IMR-90 (cell line): Measurements from ENCODE around the gene ZNF527. TPM values are rescaled to one million over a fixed set of nuclear protein-coding genes. Genes with fewer than 3 reads are reported as not detected.
"Not testable (repeated sequence)": the region's sequence is repeated elsewhere in the genome, so short reads cannot be mapped to it uniquely, and the experiment has no call there.

Experiments
- ATAC-seq: fragments of 200-7000 bp; cut with Tn5 transposase; 2 replicates; pipeline ENCODE4 v1.9.1; 2020; ENCODE audit warnings: low read depth, mild to moderate bottlenecking, moderate library complexity
- BruUV-seq: library from RNA; stranded (reverse); fragments of 400-500 nt; replicated peaks from 2 replicates; lab custom pipeline; 2021; lab: Mats Ljungman, UMichigan
- CTCF ChIA-PET: fragments of 300-600 bp; formaldehyde crosslinking; extraction: SDS; loops from one replicate; lab custom pipeline; 2021; ENCODE audit warnings: antibody characterized with exemption; lab: Yijun Ruan, JAX
- POLR2A ChIA-PET: fragments of 300-600 bp; sonication (Branson Sonifier 250); formaldehyde crosslinking; loops from one replicate; lab custom pipeline; 2022; ENCODE audit warnings: antibody characterized with exemption; ENCODE audit not compliant: unreplicated experiment; lab: Charles Lee
- DNase-seq: peaks from one replicate; pipeline ENCODE4 v3.0.0; 2013
- H2AFZ ChIP-seq: replicated peaks from 2 replicates; pipeline ENCODE3; 2013; ENCODE audit warnings: low read length, mild to moderate bottlenecking; ENCODE audit not compliant: poor library complexity
- H2AK5ac ChIP-seq: 2 replicates; pipeline ENCODE4 v1.6.1; 2013; ENCODE audit warnings: low read depth, low read length, inconsistent platforms
- H2AK9ac ChIP-seq: replicated peaks from 2 replicates; pipeline ENCODE3; 2013; ENCODE audit warnings: mild to moderate bottlenecking, low read depth, low read length, moderate library complexity; ENCODE audit not compliant: poor library complexity
- H2BK120ac ChIP-seq: 2 replicates; pipeline ENCODE4 v1.6.1; 2013; ENCODE audit warnings: low read depth, low read length, inconsistent platforms
- H2BK15ac ChIP-seq: 3 replicates; pipeline ENCODE4 v1.6.1; 2013; ENCODE audit warnings: low read depth, low read length, inconsistent platforms
- H2BK20ac ChIP-seq: 2 replicates; pipeline ENCODE4 v1.6.1; 2013; ENCODE audit warnings: low read depth, mild to moderate bottlenecking, inconsistent platforms, low read length, moderate library complexity
- H2BK5ac ChIP-seq: 2 replicates; pipeline ENCODE4 v1.6.1; 2013; ENCODE audit warnings: mild to moderate bottlenecking, low read depth, low read length, inconsistent platforms; ENCODE audit not compliant: poor library complexity, severe bottlenecking
- H3K14ac ChIP-seq: replicated peaks from 2 replicates; pipeline ENCODE4 v1.6.1; 2013; ENCODE audit warnings: low read depth, low read length, inconsistent platforms
- H3K18ac ChIP-seq: 2 replicates; pipeline ENCODE4 v1.6.1; 2013; ENCODE audit warnings: low read depth, low read length, control low read depth
- H3K23ac ChIP-seq: 2 replicates; pipeline ENCODE4 v1.6.1; 2013; ENCODE audit warnings: low read depth, low read length, inconsistent platforms
- H3K27ac ChIP-seq: 2 replicates; pipeline ENCODE4 v1.5.1; 2013; ENCODE audit warnings: mild to moderate bottlenecking, control low read depth, low read length; ENCODE audit not compliant: insufficient read depth
- H3K27me3 ChIP-seq: 2 replicates; pipeline ENCODE4 v1.6.1; 2013; ENCODE audit warnings: low read length; ENCODE audit not compliant: control insufficient read depth, insufficient read depth
- H3K36me3 ChIP-seq: 2 replicates; pipeline ENCODE4 v1.6.1; 2013; ENCODE audit warnings: low read length, mixed read lengths; ENCODE audit not compliant: control insufficient read depth, insufficient read depth
- H3K4ac ChIP-seq: 2 replicates; pipeline ENCODE4 v1.6.1; 2013; ENCODE audit warnings: low read depth, low read length, inconsistent platforms
- H3K4me1 ChIP-seq: 2 replicates; pipeline ENCODE4 v1.6.1; 2013; ENCODE audit warnings: low read length, mixed read lengths; ENCODE audit not compliant: control insufficient read depth, insufficient read depth
- H3K4me2 ChIP-seq: 2 replicates; pipeline ENCODE4 v1.6.1; 2013; ENCODE audit warnings: low read depth, mild to moderate bottlenecking, control low read depth, low read length, moderate library complexity
- H3K4me3 ChIP-seq: 2 replicates; pipeline ENCODE4 v1.5.1; 2013; ENCODE audit warnings: low read depth, mild to moderate bottlenecking, control low read depth, low read length, moderate library complexity; ENCODE audit not compliant: insufficient read depth
- H3K56ac ChIP-seq: 2 replicates; pipeline ENCODE4 v1.6.1; 2013; ENCODE audit warnings: low read length, inconsistent platforms; ENCODE audit not compliant: insufficient read depth; ENCODE audit errors: extremely low read depth
- H3K79me1 ChIP-seq, 2 experiments: 2 replicates each; pipeline ENCODE4 v1.6.1; 2013; ENCODE audit warnings: low read length in 2 of 2, inconsistent platforms in 1 of 2, low read depth in 1 of 2
- H3K9ac ChIP-seq: 2 replicates; pipeline ENCODE4 v1.6.1; 2013; ENCODE audit warnings: low read depth, low read length, control low read depth
- H3K9me1 ChIP-seq: 2 replicates; pipeline ENCODE4 v1.6.1; 2013; ENCODE audit warnings: low read length, inconsistent platforms; ENCODE audit not compliant: insufficient read depth
- H3K9me3 ChIP-seq: 2 replicates; pipeline ENCODE4 v1.6.1; 2013; ENCODE audit warnings: low read length; ENCODE audit not compliant: control insufficient read depth, insufficient read depth
- H4K20me1 ChIP-seq: 2 replicates; pipeline ENCODE4 v1.6.1; 2013; ENCODE audit warnings: low read length, inconsistent platforms; ENCODE audit not compliant: insufficient read depth
- H4K5ac ChIP-seq: 2 replicates; pipeline ENCODE4 v1.6.1; 2013; ENCODE audit warnings: mild to moderate bottlenecking, low read depth, low read length, control low read depth
- H4K8ac ChIP-seq, 2 experiments: 2 replicates each; pipeline ENCODE4 v1.6.1; 2013; ENCODE audit warnings: low read depth in 2 of 2, low read length in 2 of 2, control low read depth in 1 of 2, inconsistent platforms in 1 of 2
- H4K91ac ChIP-seq: 2 replicates; pipeline ENCODE4 v1.6.1; 2013; ENCODE audit warnings: low read depth, low read length, inconsistent platforms; ENCODE audit not compliant: insufficient read depth
- BHLHE40 ChIP-seq: fragments of 150-350 bp; IDR thresholded peaks from 2 replicates; pipeline ENCODE4 v1.6.1; 2016; ENCODE audit warnings: mild to moderate bottlenecking, low read depth, low read length
- MAFK ChIP-seq: IDR thresholded peaks from 2 replicates; pipeline ENCODE4 v1.6.1; 2012; ENCODE audit warnings: low read depth, low read length, improper control_type of control experiment
- MAZ ChIP-seq: IDR thresholded peaks from 2 replicates; pipeline ENCODE4 v1.6.1; 2012; ENCODE audit warnings: low read depth, mild to moderate bottlenecking, low read length, improper control_type of control experiment, moderate library complexity, borderline replicate concordance
- NFE2L2 ChIP-seq: fragments of 150-350 bp; IDR thresholded peaks from 2 replicates; pipeline ENCODE4 v1.6.1; 2016; ENCODE audit warnings: low read depth, mild to moderate bottlenecking, low read length
- RAD21 ChIP-seq: IDR thresholded peaks from 2 replicates; pipeline ENCODE4 v1.6.1; 2012; ENCODE audit warnings: low read length, improper control_type of control experiment
- RCOR1 ChIP-seq: IDR thresholded peaks from 2 replicates; pipeline ENCODE4 v1.6.1; 2012; ENCODE audit warnings: mild to moderate bottlenecking, low read length, improper control_type of control experiment; ENCODE audit not compliant: insufficient replicate concordance
- SMC3 ChIP-seq: fragments of 150-350 bp; IDR thresholded peaks from 2 replicates; pipeline ENCODE4 v1.6.1; 2016; ENCODE audit warnings: low read depth, mild to moderate bottlenecking, antibody characterized with exemption, low read length, moderate library complexity
- WGBS, 2 experiments: methylation state at CpG; one replicate each; pipeline versions ENCODE4 v1.1.5 to v1.1.7; 2013; ENCODE audit warnings: missing lambda C conversion rate in 2 of 2; ENCODE audit not compliant: insufficient read length in 1 of 2; ENCODE audit errors: extremely low coverage in 2 of 2; 5-methylcytosine and 5-hydroxymethylcytosine counted together
- dilution Hi-C: fragments of 300-500 bp; cut with HindIII; formaldehyde crosslinking; loops from one replicate; pipeline ENCODE4 v1.14.3; 2018; ENCODE audit warnings: low sequenced_read_pairs; ENCODE audit not compliant: unreplicated experiment
- in situ Hi-C: fragments of 300-500 bp; cut with MboI; formaldehyde crosslinking; loops from 3 replicates; pipeline ENCODE4 v1.14.3; 2019; ENCODE audit warnings: low sequenced_read_pairs, inconsistent platforms, mixed read lengths
- intact Hi-C: fragments of 100-400 bp; cut with micrococcal nuclease; formaldehyde crosslinking; loops from 2 replicates; pipeline ENCODE4 v1.10.0; 2022
- polyA plus RNA-seq, 3 experiments: library from polyadenylated mRNA; depleted of rRNA; stranded (reverse); fragments of >200 nt; gene quantifications; 2 replicates each; pipeline ENCODE4 v1.2.3, GENCODE V29; 2012; ENCODE audit warnings: low replicate concordance in 1 of 3
- total RNA-seq: library from RNA; depleted of rRNA; stranded (reverse); fragments of >200 nt; gene quantifications from 2 replicates; pipeline ENCODE4 v1.2.3, GENCODE V29; 2012
- TF ChIP-seq, protein P1 (sequence below): fragments of 150-350 bp; IDR thresholded peaks from 2 replicates; pipeline ENCODE4 v1.6.1; 2016; ENCODE audit warnings: low read depth, mild to moderate bottlenecking, low read length, moderate library complexity, borderline replicate concordance

ZNF527 gene
- total and polyA plus RNA-seq, 2 of the 4 experiments (the other 2 are of a cell fraction) = 1.9 to 3.6 TPM

DNA sequence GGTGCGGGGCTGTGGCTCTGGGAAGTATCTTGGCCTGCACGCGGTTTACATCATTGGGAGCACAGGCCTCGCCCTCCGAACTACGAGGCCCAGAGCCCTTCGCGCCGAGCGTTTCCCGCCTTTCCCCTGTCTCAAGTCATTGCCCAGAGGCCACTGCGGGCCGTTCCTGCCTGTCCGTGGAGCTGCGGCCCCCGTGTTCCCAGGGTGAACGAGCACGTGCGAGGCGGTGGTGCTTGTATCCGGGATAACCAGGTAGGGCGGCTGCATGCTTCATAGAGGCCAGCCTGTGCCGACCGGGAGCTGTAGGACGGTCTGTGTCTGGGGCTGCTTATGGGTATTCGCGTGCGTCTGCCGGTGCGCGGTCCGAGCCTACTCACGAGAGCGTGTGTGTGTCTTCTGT, 32.5 kb downstream of the ZNF527 start:
- POLR2A ChIA-PET = no interaction called here
- intact Hi-C loops = no loop called here
- no TSS peak for BruUV-seq

DNA sequence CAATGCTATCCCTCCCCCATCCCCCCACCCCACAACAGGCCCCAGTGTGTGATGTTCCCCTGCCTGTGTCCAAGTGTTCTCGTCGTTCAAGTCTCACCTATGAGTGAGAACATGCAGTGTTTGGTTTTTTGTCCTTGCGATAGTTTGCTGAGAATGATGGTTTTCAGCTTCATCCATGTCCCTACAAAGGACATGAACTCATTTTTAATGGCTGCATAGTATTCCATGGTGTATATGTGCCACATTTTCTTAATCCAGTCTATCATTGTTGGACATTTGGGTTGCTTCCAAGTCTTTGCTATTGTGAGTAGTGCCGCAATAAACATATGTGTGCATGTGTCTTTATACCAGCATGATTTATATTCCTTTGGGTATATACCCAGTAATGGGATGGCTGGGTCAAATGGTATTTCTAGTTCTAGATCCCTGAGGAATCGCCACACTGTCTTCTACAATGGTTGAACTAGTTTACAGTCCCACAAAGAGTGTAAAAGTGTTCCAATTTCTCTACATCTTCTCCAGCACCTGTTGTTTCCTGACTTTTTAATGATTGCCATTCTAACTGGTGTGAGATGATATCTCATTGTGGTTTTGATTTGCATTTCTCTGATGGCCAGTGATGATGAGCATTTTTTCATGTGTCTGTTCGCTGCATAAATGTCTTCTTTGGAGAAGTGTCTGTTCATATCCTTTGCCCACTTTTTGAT, 35.4 kb downstream of the ZNF527 start:
- CTCF ChIA-PET, H3K23ac ChIP-seq, H3K4me3 ChIP-seq, H3K79me1 ChIP-seq, H3K27me3 ChIP-seq, H2BK120ac ChIP-seq, H3K18ac ChIP-seq, H3K4me2 ChIP-seq, H2AK5ac ChIP-seq, H4K91ac ChIP-seq, H4K20me1 ChIP-seq, H3K14ac ChIP-seq, H2AK9ac ChIP-seq, in situ Hi-C loops, BruUV-seq, intact Hi-C loops, H3K27ac ChIP-seq, H3K36me3 ChIP-seq, H3K56ac ChIP-seq, H2BK20ac ChIP-seq, H2BK5ac ChIP-seq, ATAC-seq, H2AFZ ChIP-seq, POLR2A ChIA-PET, dilution Hi-C loops, DNase-seq, H3K4ac ChIP-seq, H4K8ac ChIP-seq, H4K5ac ChIP-seq, H3K9me1 ChIP-seq, H3K9ac ChIP-seq, H2BK15ac ChIP-seq, H3K4me1 ChIP-seq: not testable (repeated sequence)
- H3K9me3 ChIP-seq = peaks cover 46% of the 10 kb centered on the region
- no CpG with 5 or more reads among the region's 6 CpGs for WGBS, 2 experiments

More for the DNA sequence above, 32.5 kb downstream of the ZNF527 start:
- Histone ChIP-seq H2BK15ac (no peak overlapping the region), H3K79me1 (no peaks in the 10 kb centered on the region), H3K4me3 (no peak overlapping the region), H2BK20ac (no peak overlapping the region), H3K27me3 (no peaks in the 10 kb centered on the region), H3K4me2 (no peak overlapping the region), H3K56ac (no peak overlapping the region), H3K4ac (no peak overlapping the region), H2AK5ac (no peak overlapping the region), H3K9me3 (peaks cover 45% of the 10 kb centered on the region), H3K9me1 (no peaks in the 10 kb centered on the region), H4K91ac (no peak overlapping the region), H2AK9ac (no peak overlapping the region), H3K36me3 (no peaks in the 10 kb centered on the region), H2BK5ac (no peak overlapping the region), H3K18ac (no peak overlapping the region), H4K20me1 (no peaks in the 10 kb centered on the region), H3K23ac (no peak overlapping the region), H4K8ac (no peak overlapping the region), H3K9ac (no peak overlapping the region), H3K4me1 (no peaks in the 10 kb centered on the region), H3K14ac (no peak overlapping the region), H2AFZ (no peak overlapping the region), H3K27ac (no peak overlapping the region), H4K5ac (no peak overlapping the region), H2BK120ac (no peak overlapping the region)
- no peak for ATAC-seq
- in situ Hi-C loops = no loop called here
- no peak for TF ChIP-seq MAZ
- TF ChIP-seq RAD21 = no peak
- TF ChIP-seq, protein P1, sequence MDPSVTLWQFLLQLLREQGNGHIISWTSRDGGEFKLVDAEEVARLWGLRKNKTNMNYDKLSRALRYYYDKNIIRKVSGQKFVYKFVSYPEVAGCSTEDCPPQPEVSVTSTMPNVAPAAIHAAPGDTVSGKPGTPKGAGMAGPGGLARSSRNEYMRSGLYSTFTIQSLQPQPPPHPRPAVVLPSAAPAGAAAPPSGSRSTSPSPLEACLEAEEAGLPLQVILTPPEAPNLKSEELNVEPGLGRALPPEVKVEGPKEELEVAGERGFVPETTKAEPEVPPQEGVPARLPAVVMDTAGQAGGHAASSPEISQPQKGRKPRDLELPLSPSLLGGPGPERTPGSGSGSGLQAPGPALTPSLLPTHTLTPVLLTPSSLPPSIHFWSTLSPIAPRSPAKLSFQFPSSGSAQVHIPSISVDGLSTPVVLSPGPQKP = no peak
- no peak for TF ChIP-seq NFE2L2
- TF ChIP-seq MAFK = no peak
- TF ChIP-seq RCOR1 = no peak
- no peak for TF ChIP-seq BHLHE40
- TF ChIP-seq SMC3 = no peak
- CTCF ChIA-PET = no interaction called here
- dilution Hi-C loops = no loop called here
- WGBS, 2 experiments = 50% methylated on average over 13 of the region's 34 CpGs; no CpG with 5 or more reads in 1 of the 2 experiments
- DNase-seq = no peak
